HG03064 (cell line): ENCODE results near the gene PNPLA2.

Experiments
- ATAC-seq: cut with Tn5 transposase; IDR thresholded peaks from one replicate; pipeline ENCODE4 v1.9.1; 2021; ENCODE audit warnings: low read depth; ENCODE audit not compliant: unreplicated experiment

PNPLA2 gene

GRCh38 chr11:868394-868793, 49.7 kb downstream of the PNPLA2 start:
- no peak for ATAC-seq

GRCh38 chr11:868802-869201, 50.1 kb downstream of the PNPLA2 start:
- ATAC-seq, result no peak

- ATAC-seq, result no peak
Measured at GRCh38 chr11:869399-870126, 50.8 kb downstream of the PNPLA2 start.

GRCh38 chr11:870127-870413, 51.4 kb downstream of the PNPLA2 start:
- ATAC-seq, result no peak

- ATAC-seq, result no peak
Measured at GRCh38 chr11:870418-870817, 51.7 kb downstream of the PNPLA2 start.

GRCh38 chr11:871472-871871, 52.8 kb downstream of the PNPLA2 start:
- ATAC-seq, result no peak

- ATAC-seq, result no peak
Measured at GRCh38 chr11:872799-873198, 54.1 kb downstream of the PNPLA2 start.

- no peak for ATAC-seq
Measured at GRCh38 chr11:873706-874105, 55.0 kb downstream of the PNPLA2 start.
